Psoas muscle (tissue), 8 donors: ENCODE measurements around the gene BTN1A1. TPM values are rescaled to one million over a fixed set of nuclear protein-coding genes. Genes with fewer than 3 reads are reported as not detected.
A peak's percentile ranks its signal among the peaks of the same experiment; 100 is the strongest.

ENCODE experiments used
- ATAC-seq, 4 donors: fragments of 200-7000 bp; cut with Tn5 transposase; one replicate each; pipeline ENCODE4 v1.9.1; 2020; ENCODE audit warnings: moderate library complexity in 3 of 4, mild to moderate bottlenecking in 2 of 4
- DNase-seq, 2 donors: peaks; one replicate each; pipeline ENCODE4 v3.0.0-alpha.2; 2020
- H3K27ac ChIP-seq: fragments of 200-600 bp; one replicate; pipeline ENCODE4 v1.8.0; 2022
- H3K27me3 ChIP-seq, 3 donors: fragments of 200-600 bp in 1 of 3; one replicate each; pipeline versions ENCODE4 v1.6.1 to v1.8.0; 2013 to 2022; ENCODE audit warnings: low read length in 2 of 3, mild to moderate bottlenecking in 2 of 3, moderate library complexity in 1 of 3; ENCODE audit not compliant: insufficient read depth in 3 of 3
- H3K36me3 ChIP-seq, 2 donors: fragments of 200-600 bp in 1 of 2; one replicate each; pipeline versions ENCODE4 v1.6.1 to v1.8.0; 2013 to 2022; ENCODE audit warnings: low read depth in 1 of 2, mild to moderate bottlenecking in 1 of 2, moderate library complexity in 1 of 2; ENCODE audit not compliant: insufficient read depth in 1 of 2
- H3K4me1 ChIP-seq: fragments of 200-600 bp; one replicate; pipeline ENCODE4 v1.8.0; 2022
- H3K4me3 ChIP-seq: fragments of 200-600 bp; one replicate; pipeline ENCODE4 v1.8.0; 2022; ENCODE audit warnings: mild to moderate bottlenecking
- H3K9me3 ChIP-seq: fragments of 200-600 bp; one replicate; pipeline ENCODE4 v1.8.0; 2022
- WGBS, 3 donors: extraction: QIAGEN DNeasy Blood & Tissue Kit; methylation state at CpG; one replicate each; pipeline versions ENCODE4 v1.1.6 to v1.1.7; 2013; 5-methylcytosine and 5-hydroxymethylcytosine counted together
- intact Hi-C, 2 donors: fragments of 100-400 bp; cut with DNase I; formaldehyde crosslinking; loops; one replicate each; pipeline versions ENCODE4 v1.11.0 to v1.14.2; 2022
- polyA plus RNA-seq, 3 donors: library from polyadenylated mRNA; stranded (reverse); fragments of 200-250 nt; gene quantifications; one replicate each; pipeline ENCODE4 v1.2.3, GENCODE V29; 2013
- total RNA-seq, 4 donors: library from RNA; stranded (reverse); fragmentation: NEBNext Ultra II Directional in 2 of 4; extraction: Animal tissue kit (Norgen Biotek cat#: 25700) in 2 of 4; gene quantifications; one replicate each; pipeline versions ENCODE4 v1.2.1 to v1.2.4, GENCODE V29; 2021 to 2023
- TF ChIP-seq, protein P1 (sequence below): fragments of 200-600 bp; IDR thresholded peaks from one replicate; pipeline ENCODE4 v1.8.0; 2022; ENCODE audit warnings: antibody characterized with exemption
- donor health status: healthy with polysubstance abuse.
- donor health status: DM: no; HTN: no; CAD: no; lungs with moderate emphysema.
- donor health status: Bipolar disorder and iron deficiency.
- donor health status: healthy.
- donor health status: DM: yes; HTN: yes; CAD: no.
- donor health status: DM: no; HTN: no; CAD: no.
- donor health status: DM: no; HTN: no; CAD: no.
- donor health status: DM: yes; HTN: yes; CAD: no.

Gene BTN1A1
- total and polyA plus RNA-seq, 7 donors, result not detected

DNA sequence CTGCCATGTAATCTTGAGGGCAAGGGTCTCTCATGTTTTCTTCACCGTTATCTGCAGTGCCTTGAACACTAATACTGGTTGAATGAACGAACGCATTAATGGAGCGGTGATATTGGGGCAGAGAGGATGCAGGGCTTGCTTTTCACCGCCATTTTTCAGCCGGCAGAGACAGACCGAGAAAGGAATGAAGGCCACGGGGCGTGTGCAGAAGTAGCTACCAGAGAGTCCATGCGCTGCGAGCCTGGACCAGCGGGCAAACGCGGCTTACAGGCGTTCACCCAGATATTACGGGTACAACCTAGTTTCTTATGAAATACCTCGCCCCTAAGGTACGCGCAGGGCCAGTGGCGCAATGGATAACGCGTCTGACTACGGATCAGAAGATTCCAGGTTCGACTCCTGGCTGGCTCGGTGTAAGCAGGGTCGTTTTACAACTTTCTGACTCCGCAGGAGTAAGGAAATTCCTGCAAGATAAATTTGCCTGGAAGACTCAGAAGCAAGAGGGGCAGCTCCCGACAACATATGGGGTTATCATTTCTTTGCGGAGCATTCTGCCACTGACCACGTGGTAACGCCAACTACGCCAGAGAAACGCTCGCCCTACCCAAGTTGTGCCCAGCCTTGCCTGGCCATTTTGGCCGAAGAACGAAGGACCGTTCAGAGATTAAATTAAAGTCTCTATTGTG is 37.2 kb downstream of the BTN1A1 start:
- Histone ChIP-seq H3K36me3 (peaks cover 0 to 13% of the 10 kb centered on the region in 2 donors), H3K27ac (peak overlapping the region; percentile 86), H3K9me3 (no peaks in the 10 kb centered on the region), H3K4me3 (peak overlapping the region; percentile 81), H3K27me3 (no peaks in the 10 kb centered on the region), H3K4me1 (peaks cover 24% of the 10 kb centered on the region)
- TF ChIP-seq, protein P1, sequence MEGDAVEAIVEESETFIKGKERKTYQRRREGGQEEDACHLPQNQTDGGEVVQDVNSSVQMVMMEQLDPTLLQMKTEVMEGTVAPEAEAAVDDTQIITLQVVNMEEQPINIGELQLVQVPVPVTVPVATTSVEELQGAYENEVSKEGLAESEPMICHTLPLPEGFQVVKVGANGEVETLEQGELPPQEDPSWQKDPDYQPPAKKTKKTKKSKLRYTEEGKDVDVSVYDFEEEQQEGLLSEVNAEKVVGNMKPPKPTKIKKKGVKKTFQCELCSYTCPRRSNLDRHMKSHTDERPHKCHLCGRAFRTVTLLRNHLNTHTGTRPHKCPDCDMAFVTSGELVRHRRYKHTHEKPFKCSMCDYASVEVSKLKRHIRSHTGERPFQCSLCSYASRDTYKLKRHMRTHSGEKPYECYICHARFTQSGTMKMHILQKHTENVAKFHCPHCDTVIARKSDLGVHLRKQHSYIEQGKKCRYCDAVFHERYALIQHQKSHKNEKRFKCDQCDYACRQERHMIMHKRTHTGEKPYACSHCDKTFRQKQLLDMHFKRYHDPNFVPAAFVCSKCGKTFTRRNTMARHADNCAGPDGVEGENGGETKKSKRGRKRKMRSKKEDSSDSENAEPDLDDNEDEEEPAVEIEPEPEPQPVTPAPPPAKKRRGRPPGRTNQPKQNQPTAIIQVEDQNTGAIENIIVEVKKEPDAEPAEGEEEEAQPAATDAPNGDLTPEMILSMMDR, result no peak
- intact Hi-C loops, result loop anchor here in 1 of 2 donors (10.0 kb wide), 2 partner anchors 223 to 513 kb away; a partner anchor contains a TSS
- ATAC-seq, result peak; percentile 78 to 84 (median 84)
- DNase-seq, result peak; percentile 88 to 94
- 0% methylated on average over 37 of the region's 37 CpGs for WGBS, 3 donors

DNA sequence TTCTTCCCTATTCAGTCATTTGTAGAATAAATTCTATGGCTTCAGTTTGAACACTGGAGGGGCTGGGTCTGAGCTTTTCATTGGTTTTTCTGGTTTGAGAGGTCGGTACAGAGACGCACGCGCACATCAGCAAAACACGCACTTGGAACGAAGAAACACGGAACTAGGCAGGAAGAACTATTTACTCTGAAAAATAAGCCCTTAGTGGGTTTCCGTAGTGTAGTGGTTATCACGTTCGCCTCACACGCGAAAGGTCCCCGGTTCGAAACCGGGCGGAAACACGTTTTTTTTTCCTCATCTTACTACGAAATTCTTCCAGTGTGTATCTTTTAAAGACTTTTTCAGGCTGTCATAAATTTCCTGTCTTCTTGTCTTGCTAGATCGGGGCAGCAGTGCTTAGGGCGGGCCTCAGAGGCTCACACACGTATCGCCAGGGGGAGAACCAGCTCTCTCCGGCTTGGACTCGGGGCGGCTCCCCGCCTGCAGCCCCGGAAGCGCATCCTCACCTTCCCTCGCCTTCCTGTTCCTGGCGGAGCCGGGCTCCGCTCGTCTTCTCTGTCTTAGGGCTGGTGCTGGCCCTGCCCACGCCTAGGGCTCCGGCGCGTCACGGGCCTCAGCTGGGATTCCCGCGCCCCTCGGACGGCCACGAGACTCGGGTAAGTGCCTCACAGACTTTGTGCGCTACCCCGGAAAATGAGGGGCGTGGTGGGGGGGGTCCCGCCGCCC is 37.9 kb downstream of the BTN1A1 start, which contains the start of gene HMGN4:
Gene HMGN4 (plus strand): TSS at position 521 of the 726 bp plus-strand sequence. CDS start 6,841 bp downstream, outside the sequence.
- TF ChIP-seq, protein P1, result no peak
- Histone ChIP-seq H3K27me3 (no peaks in the 10 kb centered on the region), H3K27ac (peak within 1 kb of the TSS; percentile 86), H3K36me3 (peaks cover 0 to 20% of the 10 kb centered on the region in 2 donors), H3K4me3 (peak within 1 kb of the TSS; percentile 81), H3K9me3 (no peaks in the 10 kb centered on the region), H3K4me1 (peaks cover 24% of the 10 kb centered on the region)
- WGBS, 3 donors, result 0% methylated on average over 49 of the region's 49 CpGs
- peak; percentile 81 to 86 (median 83) for ATAC-seq
- intact Hi-C loops, result loop anchor here in 1 of 2 donors (1.0 to 10.0 kb wide), 4 partner anchors 15 to 513 kb away; a partner anchor contains a TSS
- DNase-seq, result peak; percentile 84 to 91

- WGBS, 3 donors, result 0 to 1% (median 0%) methylated on average over 15 of the region's 15 CpGs
- intact Hi-C loops, result loop anchor here in 1 of 2 donors (1.0 to 10.0 kb wide), 4 partner anchors 14 to 514 kb away; a partner anchor contains a TSS
- H3K27ac ChIP-seq, result peak overlapping the region; percentile 86
- ATAC-seq, result peak in 2 of 4 donors; percentile 11
- H3K36me3 ChIP-seq, result peaks cover 0 to 23% of the 10 kb centered on the region in 2 donors
- TF ChIP-seq, protein P1, result no peak
- H3K9me3 ChIP-seq, result no peaks in the 10 kb centered on the region
- H3K4me1 ChIP-seq, result peaks cover 24% of the 10 kb centered on the region
- no peak for DNase-seq
- peak overlapping the region; percentile 81 for H3K4me3 ChIP-seq
- H3K27me3 ChIP-seq, result no peaks in the 10 kb centered on the region
Measured at GRCh38 chr6:26538572-26538902, 38.4 kb downstream of the BTN1A1 start.

- H3K36me3 ChIP-seq, result peaks cover 0 to 26% of the 10 kb centered on the region in 2 donors
- H3K9me3 ChIP-seq, result no peaks in the 10 kb centered on the region
- peaks cover 24% of the 10 kb centered on the region for H3K4me1 ChIP-seq
- intact Hi-C loops, result loop anchor here in 1 of 2 donors (2.0 to 10.0 kb wide), 3 partner anchors 14 to 514 kb away; a partner anchor contains a TSS
- H3K27ac ChIP-seq, result peak overlapping the region; percentile 86
- no peak for DNase-seq
- 53 to 65% (median 55%) methylated on average over 16 of the region's 16 CpGs for WGBS, 3 donors
- TF ChIP-seq, protein P1, result no peak
- no peak for ATAC-seq
- H3K4me3 ChIP-seq, result peak overlapping the region; percentile 81
- H3K27me3 ChIP-seq, result no peaks in the 10 kb centered on the region
Measured at GRCh38 chr6:26539071-26539615, 39.0 kb downstream of the BTN1A1 start.
